ENCODE data around the gene ZFYVE28.
"Not testable (repeated sequence)": the region's sequence is repeated elsewhere in the genome, so short reads cannot be mapped to it uniquely, and the experiment has no call there.

- not testable (repeated sequence) for TF ChIP-seq POLR2AphosphoS5, CTCF (IDR thresholded peaks at IDR 0.05)
Observed at GRCh38 chr4:2383220-2383631, 35.2 kb downstream of the ZFYVE28 start.
